HCT116 (cell line): Measurements from ENCODE around the gene KCNIP3. TPM values are rescaled to one million over a fixed set of nuclear protein-coding genes. Genes with fewer than 3 reads are reported as not detected.
A peak's percentile ranks its signal among the peaks of the same experiment; 100 is the strongest.

Source experiments
- ATAC-seq: fragments of 200-7000 bp; cut with Tn5 transposase; 2 replicates; pipeline ENCODE4 v1.9.1; 2020; ENCODE audit warnings: mild to moderate bottlenecking, moderate library complexity
- BruUV-seq: library from RNA; stranded (reverse); fragments of 400-500 nt; replicated peaks from 2 replicates; lab custom pipeline; 2021; lab: Mats Ljungman, UMichigan
- CTCF ChIA-PET: fragments of 300-600 bp; sonication (Branson Sonifier 250); formaldehyde crosslinking; loops from one replicate; lab custom pipeline; 2021; ENCODE audit warnings: antibody characterized with exemption; lab: Charles Lee
- POLR2A ChIA-PET: fragments of 300-600, 350-600 bp; sonication (Branson Sonifier 250); formaldehyde crosslinking; loops from one replicate; lab custom pipeline; 2021; ENCODE audit warnings: antibody characterized with exemption; lab: Charles Lee
- RAD21 ChIA-PET, 2 experiments: fragments of 300-600 bp; sonication (Branson Sonifier 250); formaldehyde crosslinking; loops; one replicate each; lab custom pipeline; 2023; ENCODE audit warnings: low total read pairs in 2 of 2; ENCODE audit not compliant: uncharacterized antibody in 2 of 2, unreplicated experiment in 2 of 2, low non-redundant PET in 1 of 2; lab: Charles Lee
- DNase-seq: peaks from one replicate; pipeline ENCODE4 v3.0.0-alpha.2; 2010; ENCODE audit warnings: low read depth, low spot score
- H2AFZ ChIP-seq: fragments of 200-600 bp; shearing (Covaris generic), sonication (generic); 2 replicates; pipeline ENCODE4 v1.6.1; 2017; ENCODE audit warnings: low read depth, mixed run types, mixed read lengths, antibody characterized with exemption, low read length; ENCODE audit not compliant: poor library complexity, severe bottlenecking
- H3K27ac ChIP-seq: 2 replicates; pipeline ENCODE4 v1.5.1; 2012; ENCODE audit warnings: low read depth, low read length
- H3K27me3 ChIP-seq: fragments of 200-600 bp; sonication (generic); 2 replicates; pipeline ENCODE4 v1.6.1; 2016; ENCODE audit warnings: mixed run types, low read length, mixed read lengths; ENCODE audit not compliant: insufficient read depth
- H3K36me3 ChIP-seq, 2 experiments: fragments of 200-500 bp in 1 of 2; fragments of 200-600 bp in 1 of 2; sonication (Bioruptor generic) in 1 of 2; sonication (generic) in 1 of 2; 2 replicates each; pipeline versions ENCODE4 v1.5.1 to v1.6.1; 2014 to 2016; ENCODE audit warnings: low read length in 2 of 2, inconsistent platforms in 1 of 2, mixed read lengths in 1 of 2, mixed run types in 1 of 2; ENCODE audit not compliant: insufficient read depth in 2 of 2, control insufficient read depth in 1 of 2
- H3K4me1 ChIP-seq, 2 experiments: fragments of 200-600 bp in 1 of 2; sonication (generic) in 1 of 2; 2 replicates each; pipeline versions ENCODE4 v1.5.1 to v1.6.1; 2012 to 2017; ENCODE audit warnings: low read length in 2 of 2, inconsistent platforms in 1 of 2, mild to moderate bottlenecking in 1 of 2, mixed read lengths in 1 of 2, mixed run types in 1 of 2, moderate library complexity in 1 of 2; ENCODE audit not compliant: insufficient read depth in 2 of 2, control insufficient read depth in 1 of 2
- H3K4me2 ChIP-seq: fragments of 200-600 bp; sonication (generic); 2 replicates; pipeline ENCODE4 v1.6.1; 2017; ENCODE audit warnings: mixed run types, low read length, mixed read lengths
- H3K4me3 ChIP-seq, 2 experiments: fragments of 200-600 bp in 1 of 2; sonication (generic) in 1 of 2; replicated peaks in 1 of 2; 2 replicates each; pipeline ENCODE4 v1.5.1; 2011 to 2016; ENCODE audit warnings: low read length in 2 of 2, control low read depth in 1 of 2, low read depth in 1 of 2, mild to moderate bottlenecking in 1 of 2, mixed read lengths in 1 of 2, mixed run types in 1 of 2
- H3K79me2 ChIP-seq: fragments of 200-600 bp; sonication (generic); 2 replicates; pipeline ENCODE4 v1.6.1; 2017; ENCODE audit warnings: mild to moderate bottlenecking, mixed run types, low read length, moderate library complexity, mixed read lengths; ENCODE audit not compliant: insufficient read depth
- H3K9ac ChIP-seq: fragments of 200-600 bp; sonication (generic); 2 replicates; pipeline ENCODE4 v1.6.1; 2016; ENCODE audit warnings: low read length, mixed read lengths
- H3K9me2 ChIP-seq: fragments of 200-600 bp; sonication (generic), shearing (Covaris generic); 2 replicates; pipeline ENCODE4 v1.6.1; 2017; ENCODE audit warnings: mixed run types, mild to moderate bottlenecking, moderate library complexity; ENCODE audit not compliant: insufficient read depth
- H3K9me3 ChIP-seq, 2 experiments: fragments of 200-500 bp in 1 of 2; fragments of 200-600 bp in 1 of 2; sonication (Bioruptor generic) in 1 of 2; sonication (generic) in 1 of 2; 2 replicates each; pipeline ENCODE4 v1.6.1; 2014 to 2017; ENCODE audit warnings: low read length in 2 of 2, mixed read lengths in 2 of 2, inconsistent platforms in 1 of 2, low read depth in 1 of 2, mild to moderate bottlenecking in 1 of 2, mixed run types in 1 of 2, moderate library complexity in 1 of 2; ENCODE audit not compliant: control insufficient read depth in 1 of 2, insufficient read depth in 1 of 2
- H4K20me1 ChIP-seq: fragments of 200-600 bp; sonication (generic), shearing (Covaris generic); 2 replicates; pipeline ENCODE4 v1.6.1; 2017; ENCODE audit warnings: mixed run types, mild to moderate bottlenecking, moderate library complexity; ENCODE audit not compliant: insufficient read depth
- CEBPB ChIP-seq: IDR thresholded peaks from 2 replicates; pipeline ENCODE4 v1.6.1; 2012; ENCODE audit warnings: low read depth
- EGR1 ChIP-seq: IDR thresholded peaks from 2 replicates; pipeline ENCODE4 v1.6.1; 2012; ENCODE audit warnings: low read depth
- ELF1 ChIP-seq: IDR thresholded peaks from 2 replicates; pipeline ENCODE4 v1.6.1; 2012; ENCODE audit warnings: low read depth, borderline replicate concordance
- RAD21 ChIP-seq: IDR thresholded peaks from 2 replicates; pipeline ENCODE4 v1.6.1; 2012; ENCODE audit warnings: low read depth, mild to moderate bottlenecking
- SRF ChIP-seq: IDR thresholded peaks from 2 replicates; pipeline ENCODE4 v1.6.1; 2012; ENCODE audit warnings: low read depth
- ZNF274 ChIP-seq: fragments of 200-500 bp; sonication (Bioruptor generic); IDR thresholded peaks from 2 replicates; pipeline ENCODE4 v1.6.1; 2014; ENCODE audit warnings: mild to moderate bottlenecking, low read depth, low read length, inconsistent platforms
- intact Hi-C: fragments of 100-400 bp; cut with micrococcal nuclease; formaldehyde crosslinking; loops from 2 replicates; pipeline ENCODE4 v1.10.0; 2022
- total RNA-seq: library from RNA; stranded (reverse); gene quantifications from one replicate; pipeline ENCODE4 v1.2.1, GENCODE V29; 2021; ENCODE audit not compliant: unreplicated experiment
- TF ChIP-seq, protein P1 (sequence below), 3 experiments: fragments of 200-600 bp in 1 of 3; sonication (generic) in 1 of 3; IDR thresholded peaks in 2 of 3; conservative IDR thresholded peaks in 1 of 3; 2 replicates each; pipeline ENCODE4 v1.5.1; 2012 to 2017; ENCODE audit warnings: low read depth in 2 of 3, low read length in 2 of 3, antibody characterized with exemption in 1 of 3, borderline replicate concordance in 1 of 3, control low read depth in 1 of 3, mild to moderate bottlenecking in 1 of 3, mixed read lengths in 1 of 3, mixed run types in 1 of 3, moderate library complexity in 1 of 3; ENCODE audit not compliant: insufficient read depth in 1 of 3

Gene KCNIP3
- total RNA-seq, 1 experiment from 2014 or later, result 3.1 TPM

DNA sequence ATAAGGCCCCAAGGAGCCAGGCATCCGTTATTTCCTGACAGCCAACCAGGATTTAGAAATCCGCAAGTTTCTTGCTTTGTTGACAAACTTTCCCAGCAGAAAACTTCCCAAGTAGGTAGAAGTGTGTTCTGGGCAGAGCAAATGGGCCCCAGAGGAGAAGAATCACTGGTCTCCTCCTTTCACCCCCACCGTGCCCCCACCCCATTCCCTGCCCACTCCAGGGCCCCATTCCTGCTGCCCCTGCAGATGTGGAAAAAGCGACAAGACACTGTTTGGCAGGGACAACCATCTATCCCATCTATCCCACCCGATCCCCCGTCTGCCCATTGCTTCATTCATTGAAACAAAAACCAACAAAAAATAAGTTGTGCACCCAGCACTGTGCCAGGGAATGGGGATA lies 95.2 kb downstream of the KCNIP3 start:
- CTCF ChIA-PET, result interaction anchor here (1.1 kb wide), 1 partner anchor 47 kb away, joined by 3 read pairs; no protein-coding TSS in a partner anchor
- intact Hi-C loops, result no loop called here
- H4K20me1 ChIP-seq, result no peaks in the 10 kb centered on the region
- no peak for ATAC-seq
- BruUV-seq, result no TSS peak
- no peak overlapping the region for H3K4me2 ChIP-seq
- no peak overlapping the region for H2AFZ ChIP-seq
- H3K79me2 ChIP-seq, result no peaks in the 10 kb centered on the region
- H3K9ac ChIP-seq, result no peak overlapping the region
- peaks cover 0 to 3% of the 10 kb centered on the region in 2 experiments; a peak in 1 of 4 replicates for H3K4me1 ChIP-seq
- H3K36me3 ChIP-seq, result no peaks in the 10 kb centered on the region
- no peaks in the 10 kb centered on the region for H3K9me2 ChIP-seq
- no peaks in the 10 kb centered on the region for H3K27me3 ChIP-seq
- POLR2A ChIA-PET, result no interaction called here
- RAD21 ChIA-PET, result no interaction called here
- no peaks in the 10 kb centered on the region for H3K9me3 ChIP-seq
- DNase-seq, result no peak
- H3K4me3 ChIP-seq, result no peak overlapping the region
- TF ChIP-seq SRF (no peak), RAD21 (no peak), CEBPB (no peak)
- no peak overlapping the region for H3K27ac ChIP-seq

DNA sequence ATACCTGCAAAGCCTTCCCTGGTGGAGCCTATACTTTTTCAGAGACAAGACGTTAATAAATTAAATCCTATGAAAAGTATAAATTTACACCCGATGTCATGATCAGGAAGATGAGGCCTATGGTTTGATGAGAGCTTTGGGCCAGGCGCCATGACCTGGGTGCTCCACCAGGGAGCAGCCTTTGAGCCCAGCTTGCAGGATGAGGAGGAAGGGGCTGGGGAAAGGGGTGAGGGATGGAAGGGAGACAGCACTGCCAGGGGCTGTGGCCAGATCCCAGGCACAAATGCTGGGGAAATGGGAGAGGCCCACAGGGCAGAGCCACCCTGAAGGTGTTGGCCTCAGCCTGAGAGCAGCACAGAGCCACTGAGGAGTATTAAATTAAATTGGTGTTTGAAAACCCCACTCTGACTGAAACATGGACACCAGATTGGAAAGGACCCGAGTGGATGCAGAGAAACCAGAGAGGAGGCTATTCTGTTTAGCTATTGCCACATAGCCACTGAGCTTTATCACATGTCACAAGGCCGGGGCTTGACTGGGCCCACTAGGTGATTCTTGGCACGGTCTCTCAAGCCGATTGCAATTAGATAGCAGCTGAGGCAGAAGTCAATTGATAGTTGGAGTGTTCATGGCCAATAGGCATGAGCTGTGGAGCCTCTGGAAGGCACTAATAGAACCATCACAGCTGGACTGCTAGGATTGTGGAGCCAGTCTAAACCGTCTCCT lies 95.7 kb downstream of the KCNIP3 start:
- CTCF ChIA-PET, result interaction anchor here (1.0 to 1.1 kb wide), 2 partner anchors 10 to 48 kb away, joined by 3 read pairs; no protein-coding TSS in a partner anchor
- no TSS peak for BruUV-seq

More for the DNA sequence above, 95.7 kb downstream of the KCNIP3 start:
- Histone ChIP-seq H3K9me3 (no peaks in the 10 kb centered on the region), H3K9ac (no peak overlapping the region), H3K9me2 (no peaks in the 10 kb centered on the region), H3K4me2 (no peak overlapping the region), H3K36me3 (no peaks in the 10 kb centered on the region), H3K4me3 (no peak overlapping the region), H3K27me3 (no peaks in the 10 kb centered on the region), H3K4me1 (peaks cover 0 to 3% of the 10 kb centered on the region in 2 experiments; a peak in 1 of 4 replicates), H3K27ac (no peak overlapping the region), H4K20me1 (no peaks in the 10 kb centered on the region), H3K79me2 (no peaks in the 10 kb centered on the region), H2AFZ (no peak overlapping the region)
- ChIA-PET POLR2A (no interaction called here), RAD21 (no interaction called here)
- intact Hi-C loops, result no loop called here
- no peak for TF ChIP-seq ELF1
- TF ChIP-seq ZNF274, result no peak
- no peak for TF ChIP-seq EGR1
- no peak for TF ChIP-seq RAD21
- TF ChIP-seq, protein P1, sequence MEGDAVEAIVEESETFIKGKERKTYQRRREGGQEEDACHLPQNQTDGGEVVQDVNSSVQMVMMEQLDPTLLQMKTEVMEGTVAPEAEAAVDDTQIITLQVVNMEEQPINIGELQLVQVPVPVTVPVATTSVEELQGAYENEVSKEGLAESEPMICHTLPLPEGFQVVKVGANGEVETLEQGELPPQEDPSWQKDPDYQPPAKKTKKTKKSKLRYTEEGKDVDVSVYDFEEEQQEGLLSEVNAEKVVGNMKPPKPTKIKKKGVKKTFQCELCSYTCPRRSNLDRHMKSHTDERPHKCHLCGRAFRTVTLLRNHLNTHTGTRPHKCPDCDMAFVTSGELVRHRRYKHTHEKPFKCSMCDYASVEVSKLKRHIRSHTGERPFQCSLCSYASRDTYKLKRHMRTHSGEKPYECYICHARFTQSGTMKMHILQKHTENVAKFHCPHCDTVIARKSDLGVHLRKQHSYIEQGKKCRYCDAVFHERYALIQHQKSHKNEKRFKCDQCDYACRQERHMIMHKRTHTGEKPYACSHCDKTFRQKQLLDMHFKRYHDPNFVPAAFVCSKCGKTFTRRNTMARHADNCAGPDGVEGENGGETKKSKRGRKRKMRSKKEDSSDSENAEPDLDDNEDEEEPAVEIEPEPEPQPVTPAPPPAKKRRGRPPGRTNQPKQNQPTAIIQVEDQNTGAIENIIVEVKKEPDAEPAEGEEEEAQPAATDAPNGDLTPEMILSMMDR (IDR thresholded peaks at IDR 0.05 in 2 of 3, conservative IDR thresholded peaks at IDR 0.05 in 1 of 3; ENCODE audit: borderline replicate concordance in 1 of 3, insufficient read depth in 1 of 3, low read depth in 2 of 3, low read length in 2 of 3), result peak in 2 of 3 experiments; percentile 40 to 49; a peak in 4 of 6 replicates
- no peak for DNase-seq
- no peak for ATAC-seq
